Tracheal epithelial cell (primary cell): Measurements from ENCODE around the gene TRPV5. TPM values are rescaled to one million over a fixed set of nuclear protein-coding genes. Genes with fewer than 3 reads are reported as not detected.

Experiments
- total RNA-seq: library from RNA; depleted of rRNA; stranded (reverse); fragments of >200 nt; gene quantifications from 2 replicates; pipeline ENCODE4 v1.2.1, GENCODE V29; 2014

The TRPV5 gene
- not detected in 2 replicates for total RNA-seq

DNA sequence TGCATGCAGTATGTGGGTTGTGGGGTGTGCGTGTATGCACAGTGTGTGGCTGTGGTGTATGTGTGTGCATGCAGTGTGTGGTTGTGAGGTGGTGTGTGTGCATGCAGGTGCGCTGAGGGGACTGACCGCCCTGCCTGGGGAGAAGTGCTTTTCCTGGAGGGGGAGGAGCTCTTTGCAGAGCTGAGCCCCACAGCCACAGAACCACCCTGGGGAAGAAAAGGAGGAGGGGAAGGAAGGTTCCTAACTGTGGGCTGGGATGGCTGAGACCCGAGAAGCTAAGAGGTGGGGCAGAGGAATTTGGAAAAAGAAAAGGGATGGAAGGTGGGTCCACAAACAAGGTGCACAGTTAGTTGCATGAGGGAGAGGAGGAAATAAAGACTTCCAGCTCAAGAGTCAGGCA is at the start of gene TRPV5:
TRPV5 (minus strand) TSS at position 123 of the 400 bp plus-strand sequence. CDS start 287 bp downstream, outside the sequence.

DNA sequence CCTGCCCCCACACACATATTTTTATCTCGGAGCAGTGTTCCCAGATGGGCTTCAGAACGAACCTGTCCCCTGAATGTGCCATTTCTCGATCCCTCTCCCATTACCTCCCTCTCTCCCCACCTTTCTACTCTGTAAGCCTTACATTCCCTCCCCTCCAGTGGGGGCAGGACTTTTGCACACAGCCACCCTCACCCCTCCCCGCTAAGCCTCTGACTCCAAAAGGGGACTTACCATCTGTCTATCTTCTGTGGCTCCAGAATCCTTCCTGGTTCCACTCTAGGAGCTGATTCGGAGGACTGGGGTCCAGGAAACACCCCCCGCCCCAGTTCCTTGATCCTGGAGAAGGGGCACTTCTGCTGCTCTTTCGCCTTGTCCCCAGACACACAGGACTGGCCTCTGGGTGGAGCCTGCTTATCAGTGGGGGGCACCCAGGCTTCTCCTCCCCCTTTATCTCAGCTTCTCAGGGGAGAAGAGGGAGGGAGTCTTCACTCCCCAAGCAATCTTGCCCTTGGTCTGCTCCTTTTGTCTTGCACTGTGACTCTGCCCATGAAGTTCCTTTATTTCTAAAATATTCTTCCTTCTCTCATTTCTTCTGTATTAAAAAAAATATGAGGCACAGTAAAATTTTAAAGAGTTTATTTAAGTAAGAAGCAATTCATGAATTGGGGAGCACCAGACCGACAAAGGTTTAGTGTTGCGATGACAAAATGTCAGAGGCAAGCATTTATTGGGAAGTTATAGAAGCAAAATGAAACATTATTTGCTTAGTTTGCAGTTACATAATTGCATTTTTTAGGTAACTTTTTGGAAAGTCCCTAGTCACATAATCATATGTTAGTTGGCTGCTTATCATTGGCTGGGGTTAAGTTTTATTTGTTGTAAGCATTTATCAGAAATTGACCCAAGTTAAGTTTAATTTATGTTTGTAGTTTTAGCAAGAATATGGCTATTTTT is 28.7 kb upstream of the TRPV5 start, which contains the start of gene KEL:
KEL (minus strand) TSS at position 391 of the 954 bp plus-strand sequence; CDS start at position 234, 157 bp downstream.

DNA sequence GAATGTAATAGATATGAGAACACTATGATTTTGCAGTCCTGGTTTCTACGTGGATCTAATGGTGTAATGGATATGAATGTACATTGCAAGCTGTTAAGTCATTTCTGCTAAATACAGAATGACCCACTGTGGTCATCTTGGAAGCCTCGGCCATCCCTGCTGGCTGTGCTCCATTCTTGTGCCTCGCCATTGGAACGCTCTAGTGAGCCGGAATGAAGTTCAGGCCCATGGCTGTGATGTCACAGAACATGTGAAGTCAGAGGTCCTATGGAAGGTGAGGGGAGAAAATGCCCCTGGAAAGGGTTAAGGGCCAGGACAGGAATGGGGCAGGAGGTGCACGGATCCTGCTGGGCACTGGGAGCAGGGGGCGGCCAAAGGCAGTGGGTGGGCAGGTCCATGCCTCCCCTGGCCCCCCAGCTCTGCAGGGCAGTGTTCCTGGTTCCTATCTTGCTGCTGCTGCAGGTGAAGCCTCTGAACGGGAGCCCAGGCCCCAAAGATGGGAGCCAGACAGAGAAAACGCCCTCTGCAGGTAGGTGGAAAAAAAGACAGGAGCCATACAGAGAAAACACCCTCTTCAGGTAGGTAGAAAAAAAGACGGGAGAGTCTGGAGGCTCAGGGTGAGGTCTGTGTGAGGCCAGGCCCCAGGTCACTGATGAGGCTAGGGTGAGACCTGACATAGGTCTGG is 5.8 kb upstream of the TRPV5 start, which contains the start of gene LLCFC1:
LLCFC1 (plus strand) TSS at position 259 of the 685 bp plus-strand sequence; CDS start at position 397, 138 bp downstream.

DNA sequence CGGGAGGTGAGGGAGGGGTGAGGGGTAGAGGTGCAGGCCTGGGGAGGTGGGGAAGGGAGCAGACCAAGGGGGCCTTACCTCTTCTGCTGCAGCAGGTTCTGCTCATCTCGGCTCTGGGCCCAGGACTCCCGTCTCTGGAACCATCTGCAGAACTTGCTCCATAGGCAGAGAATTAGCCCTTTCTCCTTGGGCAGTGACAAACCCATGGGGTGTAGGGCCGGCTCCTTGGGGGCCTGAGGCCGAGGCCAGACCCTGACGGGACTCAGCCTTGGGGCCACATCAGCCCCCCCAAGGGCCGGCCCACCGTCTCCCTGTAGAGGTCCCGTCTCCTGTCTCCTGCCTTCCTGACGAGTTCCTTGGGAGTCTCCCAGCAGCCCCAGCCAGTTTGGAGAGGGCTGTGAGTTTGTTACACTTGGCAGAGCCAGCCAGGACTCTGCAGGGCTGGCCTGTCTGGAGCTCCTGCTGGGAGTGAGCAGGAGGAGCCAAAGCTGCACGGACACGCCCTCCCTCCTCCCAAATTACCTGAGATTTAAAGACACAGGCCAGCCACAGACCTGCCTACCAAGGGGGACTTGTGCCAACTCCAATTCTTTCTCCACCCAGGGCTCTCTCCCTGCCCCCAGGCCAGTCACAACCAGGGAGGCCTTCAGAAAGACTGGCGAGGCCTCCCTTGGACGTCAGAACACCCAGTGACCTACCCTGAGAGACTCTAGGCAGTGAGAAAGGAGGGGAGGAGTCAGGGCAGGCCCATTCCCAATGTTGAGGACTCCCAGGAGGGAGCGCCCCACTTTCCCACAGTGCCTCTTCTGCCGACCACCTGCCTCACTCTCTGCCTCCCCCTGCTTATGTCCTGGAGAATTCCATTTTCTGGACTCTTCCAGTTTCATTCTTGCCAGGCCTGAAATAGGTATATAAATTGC is 48.0 kb downstream of the TRPV5 start, which contains the start of gene TRPV6:
TRPV6 (minus strand) TSS at position 435 of the 920 bp plus-strand sequence.

Other genes with a start within 250 kb of the TRPV5 start
- not detected in 2 replicates for gene PRSS1, start 184.3 kb downstream of the TRPV5 start, total RNA-seq
- gene PRSS2, start 162.8 kb downstream of the TRPV5 start, total RNA-seq, result not detected in 2 replicates
- under 0.01 and 0.72 TPM in 2 replicates for gene EPHB6, start 78.7 kb downstream of the TRPV5 start, total RNA-seq
- gene TRPV6, start 48.0 kb downstream of the TRPV5 start, total RNA-seq, result under 0.01 TPM in 1 of 2 replicates, not detected in the other
- gene LLCFC1, start 5.7 kb upstream of the TRPV5 start, total RNA-seq, result not detected in 2 replicates
- 0.72 TPM in 1 of 2 replicates, not detected in the other for gene KEL, start 28.6 kb upstream of the TRPV5 start, total RNA-seq
- not detected in 2 replicates for gene OR9A2, start 93.4 kb upstream of the TRPV5 start, total RNA-seq
- gene OR6V1, start 118.6 kb upstream of the TRPV5 start, total RNA-seq, result not detected in 2 replicates
- gene PIP, start 198.3 kb upstream of the TRPV5 start, total RNA-seq, result not detected in 2 replicates
- not detected in 2 replicates for gene TAS2R39, start 249.7 kb upstream of the TRPV5 start, total RNA-seq